Measurements from ENCODE around the gene HBG1.
"Not testable (repeated sequence)": the region's sequence is repeated elsewhere in the genome, so short reads cannot be mapped to it uniquely, and the experiment has no call there.

The HBG1 gene

DNA sequence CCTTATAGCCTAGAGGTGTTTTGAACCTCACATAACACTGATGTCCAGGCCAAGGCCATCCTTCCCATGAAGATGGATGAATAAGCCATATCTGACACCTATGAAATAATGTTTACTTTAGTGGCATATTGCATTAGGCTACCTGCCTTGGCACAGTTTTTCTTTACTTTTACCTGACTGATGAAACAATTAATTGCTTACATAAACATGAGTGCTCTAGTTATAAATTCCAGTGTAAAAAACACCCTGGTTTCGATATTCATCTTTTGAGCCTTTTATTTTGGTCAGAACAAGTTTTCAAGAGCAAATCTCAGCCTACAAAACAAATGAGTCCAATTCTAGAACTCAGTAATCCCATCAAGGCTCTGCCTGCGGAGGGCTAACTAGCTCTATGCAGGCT, 27.0 kb upstream of the HBG1 start:
- no peak for DNase-seq

DNA sequence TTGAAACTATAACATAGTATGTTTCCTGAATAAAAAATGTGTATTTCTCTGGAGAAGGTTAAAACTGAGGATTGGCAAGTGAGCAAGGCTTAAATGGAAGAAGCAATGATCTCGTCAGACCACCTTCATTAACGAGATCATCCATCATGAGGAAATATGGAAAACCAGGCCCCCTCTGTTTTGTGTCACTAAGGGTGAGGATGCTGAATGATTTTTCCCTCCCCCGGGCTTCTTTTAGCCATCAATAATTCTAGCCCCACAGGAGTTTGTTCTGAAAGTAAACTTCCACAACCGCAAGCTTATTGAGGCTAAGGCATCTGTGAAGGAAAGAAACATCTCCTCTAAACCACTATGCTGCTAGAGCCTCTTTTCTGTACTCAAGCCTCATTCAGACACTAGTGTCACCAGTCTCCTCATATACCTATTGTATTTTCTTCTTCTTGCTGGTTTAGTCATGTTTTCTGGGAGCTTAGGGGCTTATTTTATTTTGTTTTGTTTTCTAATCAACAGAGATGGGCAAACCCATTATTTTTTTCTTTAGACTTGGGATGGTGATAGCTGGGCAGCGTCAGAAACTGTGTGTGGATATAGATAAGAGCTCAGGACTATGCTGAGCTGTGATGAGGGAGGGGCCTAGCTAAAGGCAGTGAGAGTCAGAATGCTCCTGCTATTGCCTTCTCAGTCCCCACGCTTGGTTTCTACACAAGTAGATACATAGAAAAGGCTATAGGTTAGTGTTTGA, 25.9 kb upstream of the HBG1 start:
- DNase-seq = no peak

DNA sequence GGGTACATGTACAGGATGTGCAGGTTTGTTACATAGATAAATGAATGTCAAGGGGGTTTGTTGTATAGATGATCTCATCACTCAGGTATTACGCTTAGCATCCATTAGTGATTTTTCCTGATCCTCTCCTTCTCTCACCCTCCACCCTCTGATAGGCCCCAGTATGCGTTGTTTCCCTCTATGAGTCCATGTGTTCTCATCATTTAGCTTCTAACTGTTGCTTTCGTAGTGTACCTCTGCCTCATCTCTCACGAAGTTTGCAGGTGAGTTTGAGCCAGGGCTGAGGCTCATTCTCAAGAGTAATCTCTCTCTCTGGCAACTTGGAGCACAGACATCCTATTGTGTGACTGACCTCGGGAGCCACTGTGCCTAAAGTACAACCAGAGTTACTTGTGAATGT, 24.7 kb upstream of the HBG1 start:
- no peak for DNase-seq

DNA sequence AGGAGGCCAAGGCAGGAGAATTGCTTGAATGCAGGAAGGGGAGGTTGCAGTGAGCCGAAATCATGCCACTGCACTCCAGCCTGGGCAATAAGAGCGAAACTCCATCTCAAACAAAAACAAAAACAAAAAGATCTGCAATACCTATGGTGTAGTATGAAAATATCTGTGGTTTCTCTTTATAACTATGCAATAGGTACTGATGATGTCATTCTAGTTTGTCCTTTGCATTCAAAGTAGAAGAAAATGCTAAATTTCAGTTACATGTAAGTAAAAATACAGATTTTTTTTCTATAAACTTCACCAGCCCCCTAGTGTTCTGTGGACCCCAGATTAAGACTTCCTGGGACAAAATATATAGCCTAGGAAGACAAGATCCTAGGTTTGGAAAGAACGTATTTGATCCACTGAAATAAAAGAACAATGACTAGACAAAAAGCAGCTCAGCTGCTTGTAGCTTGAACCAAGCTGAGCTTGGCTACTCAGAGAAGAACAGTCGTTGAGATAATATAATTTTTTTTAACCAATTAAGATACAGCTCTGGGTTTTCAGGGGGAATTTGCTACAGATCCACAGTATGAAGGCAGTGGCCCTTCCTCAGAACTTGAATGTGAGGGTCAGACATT, 22.8 kb upstream of the HBG1 start:
- no peak for DNase-seq

DNA sequence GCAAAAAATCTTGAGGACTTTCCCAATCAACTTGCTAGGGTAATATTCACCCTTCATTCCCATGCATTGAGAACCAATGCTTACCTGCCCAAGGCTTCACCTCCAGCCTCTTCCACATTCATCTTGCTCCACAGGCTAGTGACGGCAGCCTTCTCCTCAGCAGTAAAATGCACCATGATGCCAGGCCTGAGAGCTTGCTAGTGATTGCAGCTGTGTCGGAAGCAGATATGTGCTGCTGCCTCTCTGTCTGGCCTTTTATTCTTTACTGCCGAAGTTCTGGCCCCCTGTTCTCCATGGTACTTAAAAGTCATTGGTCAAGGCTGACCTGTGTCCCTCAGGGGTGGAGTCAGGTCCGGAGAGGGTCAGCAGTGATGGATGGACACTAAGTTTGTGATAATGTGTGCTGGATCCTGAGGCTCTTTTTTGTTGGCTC, 20.1 kb upstream of the HBG1 start, which contains the start of gene HBE1:
Gene HBE1 (minus strand): TSS at position 231 of the 433 bp plus-strand sequence. CDS start 55 bp downstream, at position 176.
- DNase-seq = no peak

DNA sequence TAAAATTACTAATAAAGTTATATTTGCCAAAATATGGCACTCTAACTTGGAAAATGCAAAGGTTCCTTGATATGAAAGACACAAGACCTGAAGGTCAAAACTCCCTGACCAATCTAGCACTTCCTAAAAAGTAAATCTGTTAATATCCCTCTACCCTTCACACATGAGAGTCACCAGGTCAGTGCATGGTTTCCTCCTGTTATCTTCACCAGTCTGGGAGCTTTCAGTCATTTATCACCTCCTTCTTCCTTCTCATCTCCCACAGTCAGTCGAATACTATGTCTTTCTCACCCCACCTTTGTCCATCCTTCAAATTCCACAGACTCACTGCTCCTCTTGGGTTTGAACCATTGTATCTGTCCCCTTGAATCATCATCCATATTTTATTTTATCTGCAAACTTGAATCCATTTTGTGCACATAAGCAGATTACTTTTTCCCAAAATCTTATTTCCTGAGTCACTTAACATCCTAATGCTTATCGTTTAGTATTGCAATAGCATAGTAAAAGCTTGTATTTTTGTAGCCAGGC, 17.4 kb upstream of the HBG1 start:
- no peak for DNase-seq

DNA sequence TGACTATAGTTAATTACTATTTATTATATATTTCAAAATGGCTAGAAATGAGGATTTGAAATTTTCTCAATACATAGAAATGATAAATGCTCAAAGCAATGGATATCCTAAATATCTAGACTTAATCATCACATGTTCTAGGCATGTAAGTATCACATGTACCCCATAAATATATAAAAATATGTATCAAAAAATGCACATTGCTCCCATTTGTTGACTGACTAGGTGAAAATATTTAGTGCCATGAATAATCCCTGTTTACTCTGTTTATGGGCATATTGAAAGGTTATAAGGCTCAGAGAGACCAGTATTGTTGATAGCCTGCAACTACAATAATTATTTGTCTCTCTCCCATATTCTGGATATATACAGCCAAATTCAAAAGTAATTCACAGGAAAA, 17.0 kb upstream of the HBG1 start:
- no peak for DNase-seq

DNA sequence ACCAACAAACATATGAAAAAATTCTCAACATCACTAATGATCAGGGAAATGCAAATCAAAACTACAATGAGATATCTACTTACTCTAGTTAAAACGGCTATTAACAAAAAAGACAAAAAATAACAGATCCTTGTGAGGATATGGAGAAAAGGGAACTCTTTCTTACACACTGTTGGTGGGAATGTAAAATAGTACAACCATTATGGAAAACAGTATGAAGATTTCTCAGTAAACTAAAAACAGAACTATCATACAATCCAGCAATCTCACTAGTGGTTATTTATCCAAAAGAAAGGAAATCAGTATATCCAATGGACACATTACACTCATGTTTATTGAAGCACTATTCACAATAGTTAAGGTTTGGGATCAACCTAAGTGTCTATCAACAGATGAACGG, 16.2 kb upstream of the HBG1 start:
- no peak for DNase-seq

DNA sequence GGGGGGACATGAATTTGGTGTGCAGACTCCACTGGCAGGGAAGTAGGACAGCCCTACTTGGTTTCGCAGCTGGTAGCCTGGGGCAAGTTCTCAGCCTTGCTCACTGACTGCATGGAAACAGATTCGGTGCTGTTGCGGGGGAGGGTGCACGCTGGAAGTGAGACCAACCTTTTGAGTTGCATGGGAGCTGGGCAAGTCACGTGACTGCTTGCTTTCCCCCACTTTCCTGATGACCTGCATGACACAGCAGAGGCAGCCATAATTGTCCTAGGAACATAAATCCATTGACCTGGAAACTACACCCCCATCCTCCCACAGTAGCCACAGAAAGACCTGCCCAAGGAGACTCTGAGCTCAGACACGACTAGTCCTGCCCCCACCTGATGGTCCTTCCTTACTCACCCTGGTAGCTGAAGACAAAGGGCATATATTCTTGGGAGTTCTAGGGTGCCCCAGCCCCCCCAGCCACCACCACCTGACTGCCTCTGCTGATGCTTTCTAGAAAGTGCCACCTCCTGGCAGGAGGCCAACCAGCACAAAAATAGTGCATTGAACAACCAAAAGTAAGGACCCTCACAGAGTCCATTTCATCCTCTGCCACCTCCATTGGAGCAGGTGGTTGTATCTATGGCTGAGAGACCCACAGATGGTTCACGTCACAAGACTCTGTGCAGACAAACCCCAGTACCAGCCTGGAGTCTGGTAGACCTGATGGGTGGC, 9.0 kb upstream of the HBG1 start:
- no peak for DNase-seq

DNA sequence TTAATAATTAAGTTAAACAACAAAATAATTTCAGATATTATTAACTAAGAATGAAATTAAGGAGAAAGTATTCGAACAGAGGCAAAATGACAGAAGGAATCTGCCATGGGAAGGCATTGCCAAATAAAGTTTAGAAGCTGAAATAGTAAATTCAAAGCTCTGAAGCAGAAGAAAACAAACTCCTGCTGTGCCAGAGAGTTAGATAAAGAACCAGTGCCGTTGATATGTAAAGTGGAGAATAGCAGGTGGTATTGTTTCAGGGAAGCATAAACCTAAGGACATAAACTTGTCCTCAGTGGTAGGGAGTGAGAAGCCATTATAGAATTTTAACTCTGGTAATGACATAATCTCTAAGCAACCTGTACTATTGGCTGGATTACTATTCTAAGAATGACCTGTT, 7.6 kb upstream of the HBG1 start:
- DNase-seq = no peak

DNA sequence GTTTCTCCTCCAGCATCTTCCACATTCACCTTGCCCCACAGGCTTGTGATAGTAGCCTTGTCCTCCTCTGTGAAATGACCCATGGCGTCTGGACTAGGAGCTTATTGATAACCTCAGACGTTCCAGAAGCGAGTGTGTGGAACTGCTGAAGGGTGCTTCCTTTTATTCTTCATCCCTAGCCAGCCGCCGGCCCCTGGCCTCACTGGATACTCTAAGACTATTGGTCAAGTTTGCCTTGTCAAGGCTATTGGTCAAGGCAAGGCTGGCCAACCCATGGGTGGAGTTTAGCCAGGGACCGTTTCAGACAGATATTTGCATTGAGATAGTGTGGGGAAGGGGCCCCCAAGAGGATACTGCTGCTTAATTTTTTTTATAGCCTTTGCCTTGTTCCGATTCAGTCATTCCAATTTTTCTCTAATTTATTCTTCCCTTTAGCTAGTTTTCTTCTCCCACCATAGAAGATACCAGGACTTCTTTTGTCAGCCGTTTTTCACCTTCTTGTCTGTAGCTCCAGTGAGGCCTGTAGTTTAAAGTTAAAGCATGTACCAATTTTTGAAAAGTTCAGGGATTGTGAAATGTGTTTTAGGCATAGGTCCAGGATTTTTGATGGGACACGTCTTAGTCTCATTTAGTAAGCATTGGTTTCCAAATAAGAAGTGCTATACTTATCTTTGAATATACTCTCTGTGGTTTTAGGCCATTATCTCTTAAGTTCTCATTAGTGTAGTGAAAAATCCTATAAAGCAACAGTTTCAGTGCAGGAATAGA, 5.2 kb upstream of the HBG1 start, which contains the start of gene HBG2:
Gene HBG2 (minus strand): TSS at position 136 of the 768 bp plus-strand sequence. CDS start 53 bp downstream, at position 83.
- DNase-seq = not testable (repeated sequence)

DNA sequence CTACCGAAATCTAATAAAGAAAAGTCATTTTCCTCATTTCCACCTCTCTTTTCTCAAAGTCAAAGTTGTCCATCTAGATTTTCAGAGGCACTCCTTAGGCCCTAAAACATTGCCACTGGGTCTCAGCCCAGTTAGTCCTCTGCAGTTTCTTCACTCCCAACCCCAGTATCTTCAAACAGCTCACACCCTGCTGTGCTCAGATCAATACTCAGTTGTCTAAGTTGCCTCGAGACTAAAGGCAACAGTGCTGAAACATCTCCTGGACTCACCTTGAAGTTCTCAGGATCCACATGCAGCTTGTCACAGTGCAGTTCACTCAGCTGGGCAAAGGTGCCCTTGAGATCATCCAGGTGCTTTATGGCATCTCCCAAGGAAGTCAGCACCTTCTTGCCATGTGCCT, 4.4 kb upstream of the HBG1 start:
- not testable (repeated sequence) for DNase-seq

DNA sequence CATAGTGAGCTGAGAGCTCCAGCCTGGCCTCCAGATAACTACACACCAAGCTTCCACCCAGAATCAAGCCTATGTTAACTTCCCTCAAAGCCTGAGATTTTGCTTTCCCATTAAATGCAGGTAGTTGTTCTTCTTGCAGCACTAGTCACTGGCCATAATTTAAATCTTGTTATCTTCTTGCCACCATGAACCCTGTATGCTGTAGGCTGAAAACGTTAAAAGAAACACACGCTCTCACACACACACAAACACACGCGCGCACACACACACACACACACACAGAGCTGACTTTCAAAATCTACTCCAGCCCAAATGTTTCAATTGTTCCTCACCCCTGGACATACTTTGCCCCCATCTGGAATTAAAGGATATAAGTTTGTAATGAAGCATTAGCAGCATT, 3.8 kb upstream of the HBG1 start:
- DNase-seq = not testable (repeated sequence)

DNA sequence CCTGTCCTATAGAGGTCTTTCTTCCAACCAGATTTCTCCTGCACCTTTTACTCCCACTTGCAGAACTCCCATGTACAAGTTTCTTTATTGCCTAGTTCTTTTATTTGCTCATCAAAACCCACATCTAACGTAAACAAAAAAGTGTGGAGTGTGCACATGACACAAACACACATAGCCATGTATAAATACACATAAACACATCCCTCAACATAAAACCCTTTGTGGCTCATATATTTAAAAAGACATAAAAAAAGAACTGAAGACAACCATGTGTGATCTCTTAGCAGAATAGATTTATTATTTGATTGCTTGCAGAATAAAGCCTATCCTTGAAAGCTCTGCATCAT, 3.2 kb upstream of the HBG1 start:
- DNase-seq = no peak

DNA sequence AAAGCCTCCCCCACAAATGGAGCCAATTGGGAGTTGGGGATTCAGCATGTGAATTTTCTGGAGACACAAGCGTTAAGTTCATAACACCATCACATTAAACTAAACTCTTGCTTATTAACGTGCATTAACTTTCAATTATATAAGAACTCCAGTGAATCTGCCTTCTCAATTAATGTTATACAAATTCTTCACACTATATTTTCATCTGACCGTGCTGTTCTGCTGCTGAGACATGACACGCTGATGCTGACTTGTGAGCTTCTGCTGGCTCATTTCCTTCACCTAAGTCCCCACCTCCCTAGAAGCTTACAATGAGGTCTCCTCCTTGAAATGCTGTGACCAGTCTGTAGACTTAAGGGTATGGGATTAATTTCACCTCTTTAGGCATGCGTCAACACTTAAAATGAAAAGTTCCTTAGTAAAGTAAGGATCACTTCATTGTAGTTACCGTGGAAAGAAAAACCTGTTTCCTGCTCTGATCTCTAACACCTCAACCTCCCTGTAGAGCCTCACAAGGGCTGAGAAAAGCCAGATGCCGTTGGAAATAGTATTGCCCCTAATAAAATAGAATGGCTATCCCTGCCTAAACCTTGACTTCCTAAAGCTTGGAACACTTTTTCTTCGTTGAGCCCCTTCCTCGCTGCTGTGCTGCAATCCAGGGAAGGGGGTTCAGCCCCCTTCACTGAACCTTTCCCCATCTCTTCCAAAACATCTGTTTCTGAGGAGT, 2.7 kb upstream of the HBG1 start:
- DNase-seq = no peak

DNA sequence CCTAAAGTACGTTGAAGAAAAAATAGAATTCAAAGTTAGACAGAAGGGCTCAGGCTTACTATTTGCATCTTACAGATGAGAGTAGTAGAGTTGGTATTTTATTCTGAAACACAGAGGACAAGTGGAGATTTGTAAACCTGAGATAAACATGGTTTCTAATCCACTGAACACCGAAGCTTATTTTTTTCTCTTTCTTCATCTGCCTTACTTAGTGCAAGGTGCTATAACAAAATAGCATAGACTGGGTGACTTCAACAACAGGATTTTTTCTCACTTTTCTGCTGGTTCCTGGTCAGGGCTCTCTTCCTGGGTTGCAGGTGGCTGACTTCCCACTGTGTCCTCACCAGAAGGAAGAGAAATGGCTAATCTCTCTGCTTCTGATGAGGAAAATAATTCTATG, 2.1 kb upstream of the HBG1 start:
- no peak for DNase-seq

DNA sequence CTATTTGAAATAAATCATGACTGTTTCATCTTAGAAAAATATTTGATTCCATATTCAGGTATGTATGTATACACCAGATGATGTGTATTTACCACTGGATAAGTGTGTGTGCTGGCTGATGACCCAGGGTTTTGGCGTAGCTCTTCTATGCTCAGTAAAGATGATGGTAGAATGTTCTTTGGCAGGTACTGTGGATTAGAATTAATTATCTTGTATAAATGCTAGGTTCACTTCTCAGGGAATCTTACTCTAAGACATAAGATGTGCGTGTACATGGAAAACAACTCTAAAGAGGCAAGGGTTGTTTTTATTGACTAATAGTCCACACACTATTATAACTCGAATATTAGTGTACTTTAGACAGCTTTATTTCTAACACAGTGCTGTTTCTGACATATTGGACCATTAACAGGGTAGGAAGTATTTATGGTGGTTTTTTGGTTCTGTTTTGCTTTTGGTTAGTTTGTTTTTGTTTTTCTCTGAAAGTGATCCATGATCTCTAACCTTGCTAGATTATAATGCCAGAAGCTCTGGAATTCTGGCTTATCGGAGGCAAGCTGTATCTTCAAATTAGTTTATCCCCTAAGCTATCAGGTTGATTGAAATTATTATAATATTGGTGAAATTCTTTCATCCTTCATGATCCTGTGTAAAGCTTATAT, 1.0 kb upstream of the HBG1 start:
- no peak for DNase-seq

DNA sequence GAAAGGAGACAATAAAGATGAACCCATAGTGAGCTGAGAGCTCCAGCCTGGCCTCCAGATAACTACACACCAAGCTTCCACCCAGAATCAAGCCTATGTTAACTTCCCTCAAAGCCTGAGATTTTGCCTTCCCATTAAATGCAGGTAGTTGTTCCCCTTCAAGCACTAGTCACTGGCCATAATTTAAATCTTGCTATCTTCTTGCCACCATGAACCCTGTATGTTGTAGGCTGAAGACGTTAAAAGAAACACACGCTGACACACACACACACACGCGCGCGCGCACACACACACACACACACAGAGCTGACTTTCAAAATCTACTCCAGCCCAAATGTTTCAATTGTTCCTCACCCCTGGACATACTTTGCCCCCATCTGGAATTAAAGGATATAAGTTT, 1.2 kb downstream of the HBG1 start:
- not testable (repeated sequence) for DNase-seq

DNA sequence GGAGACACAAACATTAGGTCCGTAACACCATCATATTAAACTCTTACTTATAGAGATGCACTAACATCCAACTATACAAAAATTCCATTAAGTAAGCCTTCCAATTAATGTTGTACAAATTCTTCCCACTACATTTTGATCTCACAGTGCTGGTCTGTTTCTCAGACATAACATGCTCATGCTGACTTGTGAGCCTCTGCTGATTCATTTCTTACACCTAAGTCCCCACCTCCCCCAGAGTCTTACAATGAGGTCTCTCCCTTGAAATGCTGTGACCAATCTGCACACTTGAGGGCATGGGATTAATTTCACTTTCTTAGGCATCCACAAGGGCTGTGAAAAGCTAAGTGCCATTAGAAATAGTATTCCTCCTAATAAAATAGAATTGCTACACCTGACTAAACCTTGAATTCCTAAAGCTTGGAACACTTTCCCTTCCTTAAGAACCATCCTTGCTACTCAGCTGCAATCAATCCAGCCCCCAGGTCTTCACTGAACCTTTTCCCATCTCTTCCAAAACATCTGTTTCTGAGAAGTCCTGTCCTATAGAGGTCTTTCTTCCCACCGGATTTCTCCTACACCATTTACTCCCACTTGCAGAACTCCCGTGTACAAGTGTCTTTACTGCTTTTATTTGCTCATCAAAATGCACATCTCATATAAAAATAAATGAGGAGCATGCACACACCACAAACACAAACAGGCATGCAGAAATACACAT, 2.0 kb downstream of the HBG1 start:
- DNase-seq = no peak

DNA sequence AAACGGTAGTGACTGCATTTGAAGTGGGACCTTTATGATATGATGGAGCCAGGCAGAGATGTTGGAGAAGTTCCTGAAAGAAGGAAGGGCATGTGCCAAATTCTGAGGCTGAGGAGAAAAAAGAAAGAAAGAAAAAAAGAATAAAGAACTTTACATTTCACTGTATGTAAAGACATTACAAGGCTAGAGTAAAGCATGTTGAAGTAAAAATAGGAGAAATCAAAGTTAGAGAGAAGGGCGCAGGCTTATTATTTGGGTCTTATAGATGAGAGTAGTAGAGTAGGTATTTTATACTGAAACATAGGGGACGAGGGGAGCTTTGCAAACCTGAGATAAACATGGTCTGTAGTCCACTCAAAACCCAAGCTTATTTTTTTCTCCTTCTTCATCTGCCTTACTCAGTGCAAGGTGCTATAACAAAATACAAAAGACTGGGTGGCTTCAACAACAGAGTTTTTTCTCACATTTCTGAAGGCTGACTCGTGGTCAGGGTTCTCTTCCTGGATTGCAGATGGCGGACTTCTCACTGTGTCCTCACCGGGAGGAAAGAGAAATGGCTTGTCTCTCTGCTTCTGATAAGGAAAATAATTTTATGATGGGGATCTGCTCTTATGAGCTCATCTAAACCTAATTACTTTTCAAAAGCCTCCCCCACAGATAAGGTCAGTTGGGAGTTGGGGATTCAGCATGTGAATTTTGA, 2.7 kb downstream of the HBG1 start:
- no peak for DNase-seq
